ENCODE measurements around the gene LDLRAD3. TPM values are rescaled to one million over a fixed set of nuclear protein-coding genes. Genes with fewer than 3 reads are reported as not detected.

LDLRAD3 gene
- total RNA-seq, 1 experiment from 2014 or later: 19.0 TPM

- H4K20me1 ChIP-seq (ENCODE audit: insufficient read depth): no peaks in the 10 kb centered on the region
- peaks cover 67% of the 10 kb centered on the region for H3K79me2 ChIP-seq (ENCODE audit: insufficient read depth, low read length)
- intact Hi-C loops (cut with micrococcal nuclease): no loop called here
- H2AFZ ChIP-seq (ENCODE audit: low read depth, low read length, poor library complexity, severe bottlenecking): no peak overlapping the region
- RAD21 ChIA-PET (ENCODE audit: low non-redundant PET in 1 of 2, low total read pairs in 2 of 2, uncharacterized antibody in 2 of 2, unreplicated experiment in 2 of 2): no interaction called here
- DNase-seq (ENCODE audit: low read depth, low spot score) (no peak), ATAC-seq (no peak)
- no peaks in the 10 kb centered on the region for H3K4me1 ChIP-seq (ENCODE audit: control insufficient read depth in 1 of 2, insufficient read depth in 2 of 2, low read length in 2 of 2)
- POLR2A ChIA-PET: no interaction called here
- no TSS peak for BruUV-seq (replicated peaks)
- H3K27me3 ChIP-seq (ENCODE audit: insufficient read depth, low read length): no peaks in the 10 kb centered on the region
- 0 out of 4 replicates have a peak, but pooled peaks cover 0 to 3% of the 10 kb centered on the region in 2 experiments for H3K9me3 ChIP-seq (ENCODE audit: control insufficient read depth in 1 of 2, insufficient read depth in 1 of 2, low read depth in 1 of 2, low read length in 2 of 2)
- no peak overlapping the region for H3K27ac ChIP-seq (ENCODE audit: low read depth, low read length)
- no peaks in the 10 kb centered on the region for H3K9me2 ChIP-seq (ENCODE audit: insufficient read depth)
- no peaks in the 10 kb centered on the region for H3K36me3 ChIP-seq (ENCODE audit: control insufficient read depth in 1 of 2, insufficient read depth in 2 of 2, low read length in 2 of 2)
- no peak overlapping the region for H3K4me3 ChIP-seq (replicated peaks in 1 of 2; ENCODE audit: low read depth in 1 of 2, low read length in 2 of 2)
- CTCF ChIA-PET: interaction anchor here (1.3 kb wide), 1 partner anchor 154 kb away, joined by 3 read pairs; no protein-coding TSS in a partner anchor
- no peak for TF ChIP-seq ZBTB33 (IDR thresholded peaks at IDR 0.05; ENCODE audit: extremely low read depth, insufficient replicate concordance, low read length)
- no peak for TF ChIP-seq TCF7L2 (IDR thresholded peaks at IDR 0.05; ENCODE audit: borderline replicate concordance, extremely low read depth, insufficient read depth, insufficient read length)
- no peak for TF ChIP-seq ZFX (IDR thresholded peaks at IDR 0.05)
- no peak for TF ChIP-seq POLR2A (IDR thresholded peaks at IDR 0.05; ENCODE audit: borderline replicate concordance, extremely low read depth, insufficient read depth, insufficient read length)
- TF ChIP-seq FOSL1 (IDR thresholded peaks at IDR 0.05; ENCODE audit: low read depth): no peak
- TF ChIP-seq EGR1 (IDR thresholded peaks at IDR 0.05; ENCODE audit: low read depth): no peak
- TF ChIP-seq, protein P1, sequence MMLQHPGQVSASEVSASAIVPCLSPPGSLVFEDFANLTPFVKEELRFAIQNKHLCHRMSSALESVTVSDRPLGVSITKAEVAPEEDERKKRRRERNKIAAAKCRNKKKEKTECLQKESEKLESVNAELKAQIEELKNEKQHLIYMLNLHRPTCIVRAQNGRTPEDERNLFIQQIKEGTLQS (IDR thresholded peaks at IDR 0.05): no peak
- no peak for TF ChIP-seq ZNF274 (IDR thresholded peaks at IDR 0.05; ENCODE audit: low read depth, low read length)
- H3K9ac ChIP-seq (ENCODE audit: low read length): no peak overlapping the region
- no peak overlapping the region for H3K4me2 ChIP-seq (ENCODE audit: low read length)
These were observed 32.6 kb downstream of the LDLRAD3 start for GRCh38 chr11:35976434-35976833.
